Endodermal cell (in vitro differentiated cells): ENCODE measurements around the gene SDSL. TPM values are rescaled to one million over a fixed set of nuclear protein-coding genes. Genes with fewer than 3 reads are reported as not detected.

Experiments
- DNase-seq: peaks from one replicate; pipeline ENCODE4 v3.0.0-alpha.2; 2017
- H3K27ac ChIP-seq: 2 replicates; pipeline ENCODE4 v1.5.1; 2013; ENCODE audit warnings: mild to moderate bottlenecking, low read depth, low read length, moderate library complexity
- H3K27me3 ChIP-seq: 2 replicates; pipeline ENCODE4 v1.6.1; 2013; ENCODE audit warnings: mild to moderate bottlenecking, low read length, moderate library complexity; ENCODE audit not compliant: insufficient read depth, control insufficient read depth, poor library complexity, severe bottlenecking
- H3K36me3 ChIP-seq: 2 replicates; pipeline ENCODE4 v1.7.0; 2013; ENCODE audit warnings: mild to moderate bottlenecking, low read length, moderate library complexity; ENCODE audit not compliant: control insufficient read depth, insufficient read depth
- H3K4me1 ChIP-seq: one replicate; pipeline ENCODE4 v1.7.0; 2013; ENCODE audit warnings: low read length; ENCODE audit not compliant: control insufficient read depth, insufficient read depth
- H3K4me3 ChIP-seq: 2 replicates; pipeline ENCODE4 v1.5.1; 2013; ENCODE audit warnings: mild to moderate bottlenecking, low read length, moderate library complexity
- H3K9ac ChIP-seq: 2 replicates; pipeline ENCODE4 v1.6.1; 2013; ENCODE audit warnings: mild to moderate bottlenecking, low read length, moderate library complexity; ENCODE audit not compliant: poor library complexity, severe bottlenecking; ENCODE audit errors: extremely low read depth
- H3K9me3 ChIP-seq: 2 replicates; pipeline ENCODE4 v1.6.1; 2013; ENCODE audit warnings: mild to moderate bottlenecking, low read length, moderate library complexity; ENCODE audit not compliant: control insufficient read depth
- H3K27ac Mint-ChIP-seq: 2 replicates; pipeline ENCODE4 v1.8.0; 2020; ENCODE audit warnings: mixed read lengths
- H3K27me3 Mint-ChIP-seq: 2 replicates; pipeline ENCODE4 v1.8.0; 2021; ENCODE audit warnings: mild to moderate bottlenecking, mixed read lengths; ENCODE audit not compliant: insufficient read depth
- H3K36me3 Mint-ChIP-seq: 2 replicates; pipeline ENCODE4 v1.8.0; 2020; ENCODE audit warnings: low read depth, mixed read lengths
- H3K4me1 Mint-ChIP-seq: 2 replicates; pipeline ENCODE4 v1.8.0; 2020; ENCODE audit warnings: mixed read lengths
- H3K4me3 Mint-ChIP-seq: 2 replicates; pipeline ENCODE4 v1.8.0; 2020; ENCODE audit warnings: mild to moderate bottlenecking, moderate library complexity, mixed read lengths
- H3K9me3 Mint-ChIP-seq: 2 replicates; pipeline ENCODE4 v1.8.0; 2020; ENCODE audit warnings: mild to moderate bottlenecking, mixed read lengths
- CTCF ChIP-seq: fragments of 200-600 bp; sonication (generic); conservative IDR thresholded peaks from 2 replicates; pipeline ENCODE4 v1.5.0; 2021; ENCODE audit warnings: antibody characterized with exemption, mild to moderate bottlenecking
- WGBS, 2 experiments: methylation state at CpG; one replicate each; pipeline versions ENCODE4 v1.1.5 to v1.1.7; 2013; ENCODE audit warnings: missing lambda C conversion rate in 2 of 2, mixed read lengths in 1 of 2; ENCODE audit not compliant: insufficient coverage in 1 of 2, insufficient read length in 1 of 2; 5-methylcytosine and 5-hydroxymethylcytosine counted together
- total RNA-seq, 2 donors: library from RNA; stranded (reverse); fragmentation: NEBNext Ultra II Directional in 1 of 2; extraction: Animal tissue kit (Norgen Biotek cat#: 25700) in 1 of 2; gene quantifications; 2 replicates in 1 of 2; 3 replicates in 1 of 2; pipeline ENCODE4 v1.2.1, GENCODE V29; 2021

SDSL gene
- total RNA-seq, 2 donors from 2014 or later: 2.4 to 5.7 TPM

GRCh38 chr12:113473400-113473799 is 51.2 kb downstream of the SDSL start:
- H3K4me1 Mint-ChIP-seq: peaks cover 32% of the 10 kb centered on the region
- H3K27me3 Mint-ChIP-seq: peaks cover 98% of the 10 kb centered on the region
- H3K9ac ChIP-seq: no peak overlapping the region
- H3K4me1 ChIP-seq: peaks cover 14% of the 10 kb centered on the region
- whole genome bisulfite sequencing, 2 experiments: 27 to 38% methylated on average over 4 to 6 of the region's 6 CpGs
- no peak overlapping the region for H3K27ac Mint-ChIP-seq
- no peak for TF ChIP-seq CTCF
- H3K4me3 ChIP-seq: no peak overlapping the region
- H3K9me3 ChIP-seq: no peaks in the 10 kb centered on the region
- H3K9me3 Mint-ChIP-seq: no peaks in the 10 kb centered on the region
- H3K36me3 Mint-ChIP-seq: no peaks in the 10 kb centered on the region
- no peaks in the 10 kb centered on the region for H3K36me3 ChIP-seq
- H3K27ac ChIP-seq: no peak overlapping the region
- peaks cover 98% of the 10 kb centered on the region for H3K27me3 ChIP-seq
- H3K4me3 Mint-ChIP-seq: no peak overlapping the region
- no peak for DNase-seq

- H3K9ac ChIP-seq: no peak overlapping the region
- Mint-ChIP-seq H3K4me3 (no peak overlapping the region), H3K27ac (no peak overlapping the region), H3K4me1 (peaks cover 33% of the 10 kb centered on the region), H3K9me3 (no peaks in the 10 kb centered on the region), H3K27me3 (peaks cover 98% of the 10 kb centered on the region), H3K36me3 (no peaks in the 10 kb centered on the region)
- no peak overlapping the region for H3K4me3 ChIP-seq
- DNase-seq: peak; percentile 82
- no peaks in the 10 kb centered on the region for H3K36me3 ChIP-seq
- H3K27ac ChIP-seq: no peak overlapping the region
- WGBS, 2 experiments: 2 to 5% methylated on average over 8 to 9 of the region's 9 CpGs
- no peaks in the 10 kb centered on the region for H3K9me3 ChIP-seq
- H3K27me3 ChIP-seq: peaks cover 98% of the 10 kb centered on the region
- peaks cover 14% of the 10 kb centered on the region for H3K4me1 ChIP-seq
- no peak for TF ChIP-seq CTCF
These were observed 51.8 kb downstream of the SDSL start for GRCh38 chr12:113473942-113474341.

- Histone ChIP-seq H3K9me3 (no peaks in the 10 kb centered on the region), H3K4me1 (peaks cover 14% of the 10 kb centered on the region), H3K9ac (no peak overlapping the region), H3K36me3 (no peaks in the 10 kb centered on the region), H3K4me3 (no peak overlapping the region), H3K27me3 (peaks cover 98% of the 10 kb centered on the region), H3K27ac (no peak overlapping the region)
- Mint-ChIP-seq H3K27ac (no peak overlapping the region), H3K4me3 (no peak overlapping the region), H3K27me3 (peaks cover 98% of the 10 kb centered on the region), H3K36me3 (no peaks in the 10 kb centered on the region), H3K4me1 (peaks cover 38% of the 10 kb centered on the region), H3K9me3 (no peaks in the 10 kb centered on the region)
- no peak for TF ChIP-seq CTCF
- WGBS, 2 experiments: 8 to 11% methylated on average over 7 to 12 of the region's 19 CpGs
- peak; percentile 65 for DNase-seq
These were observed 52.7 kb downstream of the SDSL start for GRCh38 chr12:113474635-113475436.
